HCT116 (cell line): Measurements from ENCODE around the gene CD19. TPM values are rescaled to one million over a fixed set of nuclear protein-coding genes. Genes with fewer than 3 reads are reported as not detected.

Experiments
- ATAC-seq: fragments of 200-7000 bp; cut with Tn5 transposase; 2 replicates; pipeline ENCODE4 v1.9.1; 2020; ENCODE audit warnings: mild to moderate bottlenecking, moderate library complexity
- BruUV-seq: library from RNA; stranded (reverse); fragments of 400-500 nt; replicated peaks from 2 replicates; lab custom pipeline; 2021; lab: Mats Ljungman, UMichigan
- CTCF ChIA-PET: fragments of 300-600 bp; sonication (Branson Sonifier 250); formaldehyde crosslinking; loops from one replicate; lab custom pipeline; 2021; ENCODE audit warnings: antibody characterized with exemption; lab: Charles Lee
- POLR2A ChIA-PET: fragments of 300-600, 350-600 bp; sonication (Branson Sonifier 250); formaldehyde crosslinking; loops from one replicate; lab custom pipeline; 2021; ENCODE audit warnings: antibody characterized with exemption; lab: Charles Lee
- RAD21 ChIA-PET, 2 experiments: fragments of 300-600 bp; sonication (Branson Sonifier 250); formaldehyde crosslinking; loops; one replicate each; lab custom pipeline; 2023; ENCODE audit warnings: low total read pairs in 2 of 2; ENCODE audit not compliant: uncharacterized antibody in 2 of 2, unreplicated experiment in 2 of 2, low non-redundant PET in 1 of 2; lab: Charles Lee
- DNase-seq: peaks from one replicate; pipeline ENCODE4 v3.0.0-alpha.2; 2010; ENCODE audit warnings: low read depth, low spot score
- H2AFZ ChIP-seq: fragments of 200-600 bp; shearing (Covaris generic), sonication (generic); 2 replicates; pipeline ENCODE4 v1.6.1; 2017; ENCODE audit warnings: low read depth, mixed run types, mixed read lengths, antibody characterized with exemption, low read length; ENCODE audit not compliant: poor library complexity, severe bottlenecking
- H3K27ac ChIP-seq: 2 replicates; pipeline ENCODE4 v1.5.1; 2012; ENCODE audit warnings: low read depth, low read length
- H3K27me3 ChIP-seq: fragments of 200-600 bp; sonication (generic); 2 replicates; pipeline ENCODE4 v1.6.1; 2016; ENCODE audit warnings: mixed run types, low read length, mixed read lengths; ENCODE audit not compliant: insufficient read depth
- H3K36me3 ChIP-seq, 2 experiments: fragments of 200-500 bp in 1 of 2; fragments of 200-600 bp in 1 of 2; sonication (Bioruptor generic) in 1 of 2; sonication (generic) in 1 of 2; 2 replicates each; pipeline versions ENCODE4 v1.5.1 to v1.6.1; 2014 to 2016; ENCODE audit warnings: low read length in 2 of 2, inconsistent platforms in 1 of 2, mixed read lengths in 1 of 2, mixed run types in 1 of 2; ENCODE audit not compliant: insufficient read depth in 2 of 2, control insufficient read depth in 1 of 2
- H3K4me1 ChIP-seq, 2 experiments: fragments of 200-600 bp in 1 of 2; sonication (generic) in 1 of 2; 2 replicates each; pipeline versions ENCODE4 v1.5.1 to v1.6.1; 2012 to 2017; ENCODE audit warnings: low read length in 2 of 2, inconsistent platforms in 1 of 2, mild to moderate bottlenecking in 1 of 2, mixed read lengths in 1 of 2, mixed run types in 1 of 2, moderate library complexity in 1 of 2; ENCODE audit not compliant: insufficient read depth in 2 of 2, control insufficient read depth in 1 of 2
- H3K4me2 ChIP-seq: fragments of 200-600 bp; sonication (generic); 2 replicates; pipeline ENCODE4 v1.6.1; 2017; ENCODE audit warnings: mixed run types, low read length, mixed read lengths
- H3K4me3 ChIP-seq, 2 experiments: fragments of 200-600 bp in 1 of 2; sonication (generic) in 1 of 2; replicated peaks in 1 of 2; 2 replicates each; pipeline ENCODE4 v1.5.1; 2011 to 2016; ENCODE audit warnings: low read length in 2 of 2, control low read depth in 1 of 2, low read depth in 1 of 2, mild to moderate bottlenecking in 1 of 2, mixed read lengths in 1 of 2, mixed run types in 1 of 2
- H3K79me2 ChIP-seq: fragments of 200-600 bp; sonication (generic); 2 replicates; pipeline ENCODE4 v1.6.1; 2017; ENCODE audit warnings: mild to moderate bottlenecking, mixed run types, low read length, moderate library complexity, mixed read lengths; ENCODE audit not compliant: insufficient read depth
- H3K9ac ChIP-seq: fragments of 200-600 bp; sonication (generic); 2 replicates; pipeline ENCODE4 v1.6.1; 2016; ENCODE audit warnings: low read length, mixed read lengths
- H3K9me2 ChIP-seq: fragments of 200-600 bp; sonication (generic), shearing (Covaris generic); 2 replicates; pipeline ENCODE4 v1.6.1; 2017; ENCODE audit warnings: mixed run types, mild to moderate bottlenecking, moderate library complexity; ENCODE audit not compliant: insufficient read depth
- H3K9me3 ChIP-seq, 2 experiments: fragments of 200-500 bp in 1 of 2; fragments of 200-600 bp in 1 of 2; sonication (Bioruptor generic) in 1 of 2; sonication (generic) in 1 of 2; 2 replicates each; pipeline ENCODE4 v1.6.1; 2014 to 2017; ENCODE audit warnings: low read length in 2 of 2, mixed read lengths in 2 of 2, inconsistent platforms in 1 of 2, low read depth in 1 of 2, mild to moderate bottlenecking in 1 of 2, mixed run types in 1 of 2, moderate library complexity in 1 of 2; ENCODE audit not compliant: control insufficient read depth in 1 of 2, insufficient read depth in 1 of 2
- H4K20me1 ChIP-seq: fragments of 200-600 bp; sonication (generic), shearing (Covaris generic); 2 replicates; pipeline ENCODE4 v1.6.1; 2017; ENCODE audit warnings: mixed run types, mild to moderate bottlenecking, moderate library complexity; ENCODE audit not compliant: insufficient read depth
- CBX3 ChIP-seq: IDR thresholded peaks from 2 replicates; pipeline ENCODE4 v1.6.1; 2012; ENCODE audit warnings: low read depth
- CEBPB ChIP-seq: IDR thresholded peaks from 2 replicates; pipeline ENCODE4 v1.6.1; 2012; ENCODE audit warnings: low read depth
- EZH2 ChIP-seq: fragments of 200-600 bp; sonication (generic); IDR thresholded peaks from 2 replicates; pipeline ENCODE4 v1.6.1; 2017; ENCODE audit warnings: antibody characterized with exemption, mixed run types
- FOSL1 ChIP-seq: IDR thresholded peaks from 2 replicates; pipeline ENCODE4 v1.6.1; 2012; ENCODE audit warnings: low read depth
- POLR2A ChIP-seq: IDR thresholded peaks from 2 replicates; pipeline ENCODE4 v1.7.0; 2011; ENCODE audit warnings: borderline replicate concordance; ENCODE audit not compliant: insufficient read depth, insufficient read length; ENCODE audit errors: extremely low read depth
- POLR2AphosphoS5 ChIP-seq: IDR thresholded peaks from 2 replicates; pipeline ENCODE4 v1.6.1; 2011; ENCODE audit warnings: mild to moderate bottlenecking, low read depth, low read length, moderate library complexity
- SP1 ChIP-seq: IDR thresholded peaks from 2 replicates; pipeline ENCODE4 v1.6.1; 2012; ENCODE audit warnings: low read depth
- SRF ChIP-seq: IDR thresholded peaks from 2 replicates; pipeline ENCODE4 v1.6.1; 2012; ENCODE audit warnings: low read depth
- TCF7L2 ChIP-seq: IDR thresholded peaks from 2 replicates; pipeline ENCODE4 v1.7.0; 2011; ENCODE audit warnings: borderline replicate concordance, inconsistent platforms; ENCODE audit not compliant: insufficient read depth, insufficient read length; ENCODE audit errors: extremely low read depth
- intact Hi-C: fragments of 100-400 bp; cut with micrococcal nuclease; formaldehyde crosslinking; loops from 2 replicates; pipeline ENCODE4 v1.10.0; 2022
- total RNA-seq: library from RNA; stranded (reverse); gene quantifications from one replicate; pipeline ENCODE4 v1.2.1, GENCODE V29; 2021; ENCODE audit not compliant: unreplicated experiment
- TF ChIP-seq, protein P1 (sequence below): IDR thresholded peaks from 2 replicates; pipeline ENCODE4 v1.6.1; 2012
- TF ChIP-seq, protein P2 (sequence below): IDR thresholded peaks from 2 replicates; pipeline ENCODE4 v1.6.1; 2011; ENCODE audit warnings: mild to moderate bottlenecking, low read length, moderate library complexity; ENCODE audit not compliant: insufficient replicate concordance; ENCODE audit errors: extremely low read depth
- TF ChIP-seq, protein P3 (sequence below): IDR thresholded peaks from 2 replicates; pipeline ENCODE4 v1.6.1; 2012; ENCODE audit warnings: low read depth

Gene CD19
- total RNA-seq, 1 experiment from 2014 or later = 0.27 TPM

DNA sequence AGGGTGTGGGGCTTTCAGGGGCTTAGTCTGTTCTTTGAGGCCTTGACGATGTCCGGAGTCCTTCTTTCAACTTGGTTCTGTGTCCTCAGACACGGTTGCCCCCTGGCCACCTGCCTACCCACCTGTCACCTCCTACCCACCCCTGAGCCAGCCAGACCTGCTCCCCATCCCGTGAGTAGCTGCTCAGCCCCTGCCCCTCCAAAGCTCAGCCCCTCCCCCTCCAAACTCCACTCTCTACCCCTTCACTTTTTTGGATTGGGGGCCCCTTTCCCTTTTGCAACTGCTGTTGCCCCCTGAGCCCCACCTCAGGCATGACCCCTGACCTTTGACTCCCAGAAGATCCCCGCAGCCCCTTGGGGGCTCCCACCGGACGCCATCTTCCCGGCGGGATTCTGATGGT lies 54.3 kb downstream of the CD19 start:
- DNase-seq (no peak), ATAC-seq (no peak)
- no TSS peak for BruUV-seq
- no peaks in the 10 kb centered on the region; a peak in 1 of 4 replicates for H3K9me3 ChIP-seq
- no peak overlapping the region for H3K4me2 ChIP-seq
- no peak overlapping the region for H3K9ac ChIP-seq
- H2AFZ ChIP-seq = no peak overlapping the region
- TF ChIP-seq SP1 (no peak), SRF (no peak), CEBPB (no peak), CBX3 (no peak), EZH2 (no peak), POLR2A (no peak), POLR2AphosphoS5 (no peak)
- TF ChIP-seq, protein P1, sequence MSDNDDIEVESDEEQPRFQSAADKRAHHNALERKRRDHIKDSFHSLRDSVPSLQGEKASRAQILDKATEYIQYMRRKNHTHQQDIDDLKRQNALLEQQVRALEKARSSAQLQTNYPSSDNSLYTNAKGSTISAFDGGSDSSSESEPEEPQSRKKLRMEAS = no peak
- TF ChIP-seq, protein P2, sequence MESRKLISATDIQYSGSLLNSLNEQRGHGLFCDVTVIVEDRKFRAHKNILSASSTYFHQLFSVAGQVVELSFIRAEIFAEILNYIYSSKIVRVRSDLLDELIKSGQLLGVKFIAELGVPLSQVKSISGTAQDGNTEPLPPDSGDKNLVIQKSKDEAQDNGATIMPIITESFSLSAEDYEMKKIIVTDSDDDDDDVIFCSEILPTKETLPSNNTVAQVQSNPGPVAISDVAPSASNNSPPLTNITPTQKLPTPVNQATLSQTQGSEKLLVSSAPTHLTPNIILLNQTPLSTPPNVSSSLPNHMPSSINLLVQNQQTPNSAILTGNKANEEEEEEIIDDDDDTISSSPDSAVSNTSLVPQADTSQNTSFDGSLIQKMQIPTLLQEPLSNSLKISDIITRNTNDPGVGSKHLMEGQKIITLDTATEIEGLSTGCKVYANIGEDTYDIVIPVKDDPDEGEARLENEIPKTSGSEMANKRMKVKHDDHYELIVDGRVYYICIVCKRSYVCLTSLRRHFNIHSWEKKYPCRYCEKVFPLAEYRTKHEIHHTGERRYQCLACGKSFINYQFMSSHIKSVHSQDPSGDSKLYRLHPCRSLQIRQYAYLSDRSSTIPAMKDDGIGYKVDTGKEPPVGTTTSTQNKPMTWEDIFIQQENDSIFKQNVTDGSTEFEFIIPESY = no peak
- POLR2A ChIA-PET = no interaction called here
- H3K79me2 ChIP-seq = no peaks in the 10 kb centered on the region
- H3K27ac ChIP-seq = no peak overlapping the region
- H4K20me1 ChIP-seq = no peaks in the 10 kb centered on the region
- RAD21 ChIA-PET = no interaction called here
- H3K36me3 ChIP-seq = peaks cover 0 to 13% of the 10 kb centered on the region in 2 experiments; a peak in 2 of 4 replicates
- CTCF ChIA-PET = no interaction called here
- no peak overlapping the region for H3K4me3 ChIP-seq
- H3K4me1 ChIP-seq = no peaks in the 10 kb centered on the region
- intact Hi-C loops = no loop called here
- no peaks in the 10 kb centered on the region for H3K27me3 ChIP-seq
- H3K9me2 ChIP-seq = no peaks in the 10 kb centered on the region

DNA sequence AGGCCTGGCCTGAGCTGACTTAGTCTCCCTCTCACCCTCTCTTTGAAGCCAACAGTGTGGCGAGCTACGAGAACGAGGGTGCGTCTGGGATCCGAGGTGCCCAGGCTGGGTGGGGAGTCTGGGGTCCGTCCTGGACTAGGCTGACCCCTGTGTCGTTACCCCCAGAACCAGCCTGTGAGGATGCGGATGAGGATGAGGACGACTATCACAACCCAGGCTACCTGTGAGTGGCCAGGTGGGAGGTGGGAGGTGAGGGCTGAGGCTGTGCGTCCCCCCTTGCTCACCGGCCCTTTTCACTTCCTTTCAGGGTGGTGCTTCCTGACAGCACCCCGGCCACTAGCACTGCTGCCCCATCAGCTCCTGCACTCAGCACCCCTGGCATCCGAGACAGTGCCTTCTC lies 54.7 kb downstream of the CD19 start:
- intact Hi-C loops = no loop called here
- BruUV-seq = no TSS peak
- Histone ChIP-seq H3K27ac (no peak overlapping the region), H3K4me2 (no peak overlapping the region), H3K27me3 (no peaks in the 10 kb centered on the region), H2AFZ (no peak overlapping the region), H3K9me2 (no peaks in the 10 kb centered on the region), H3K9ac (no peak overlapping the region), H4K20me1 (no peaks in the 10 kb centered on the region), H3K9me3 (no peaks in the 10 kb centered on the region; a peak in 1 of 4 replicates), H3K4me3 (no peak overlapping the region), H3K36me3 (peaks cover 0 to 9% of the 10 kb centered on the region in 2 experiments; a peak in 2 of 4 replicates), H3K4me1 (no peaks in the 10 kb centered on the region), H3K79me2 (no peaks in the 10 kb centered on the region)
- RAD21 ChIA-PET = no interaction called here
- CTCF ChIA-PET = interaction anchor here (1.0 kb wide), 1 partner anchor 13 kb away, joined by 3 read pairs; no protein-coding TSS in a partner anchor
- DNase-seq (no peak), ATAC-seq (no peak)
- POLR2A ChIA-PET = no interaction called here
- TF ChIP-seq TCF7L2 = no peak
- TF ChIP-seq, protein P2 = no peak
- no peak for TF ChIP-seq FOSL1
- TF ChIP-seq CEBPB = no peak
- TF ChIP-seq POLR2AphosphoS5 = no peak
- TF ChIP-seq, protein P3, sequence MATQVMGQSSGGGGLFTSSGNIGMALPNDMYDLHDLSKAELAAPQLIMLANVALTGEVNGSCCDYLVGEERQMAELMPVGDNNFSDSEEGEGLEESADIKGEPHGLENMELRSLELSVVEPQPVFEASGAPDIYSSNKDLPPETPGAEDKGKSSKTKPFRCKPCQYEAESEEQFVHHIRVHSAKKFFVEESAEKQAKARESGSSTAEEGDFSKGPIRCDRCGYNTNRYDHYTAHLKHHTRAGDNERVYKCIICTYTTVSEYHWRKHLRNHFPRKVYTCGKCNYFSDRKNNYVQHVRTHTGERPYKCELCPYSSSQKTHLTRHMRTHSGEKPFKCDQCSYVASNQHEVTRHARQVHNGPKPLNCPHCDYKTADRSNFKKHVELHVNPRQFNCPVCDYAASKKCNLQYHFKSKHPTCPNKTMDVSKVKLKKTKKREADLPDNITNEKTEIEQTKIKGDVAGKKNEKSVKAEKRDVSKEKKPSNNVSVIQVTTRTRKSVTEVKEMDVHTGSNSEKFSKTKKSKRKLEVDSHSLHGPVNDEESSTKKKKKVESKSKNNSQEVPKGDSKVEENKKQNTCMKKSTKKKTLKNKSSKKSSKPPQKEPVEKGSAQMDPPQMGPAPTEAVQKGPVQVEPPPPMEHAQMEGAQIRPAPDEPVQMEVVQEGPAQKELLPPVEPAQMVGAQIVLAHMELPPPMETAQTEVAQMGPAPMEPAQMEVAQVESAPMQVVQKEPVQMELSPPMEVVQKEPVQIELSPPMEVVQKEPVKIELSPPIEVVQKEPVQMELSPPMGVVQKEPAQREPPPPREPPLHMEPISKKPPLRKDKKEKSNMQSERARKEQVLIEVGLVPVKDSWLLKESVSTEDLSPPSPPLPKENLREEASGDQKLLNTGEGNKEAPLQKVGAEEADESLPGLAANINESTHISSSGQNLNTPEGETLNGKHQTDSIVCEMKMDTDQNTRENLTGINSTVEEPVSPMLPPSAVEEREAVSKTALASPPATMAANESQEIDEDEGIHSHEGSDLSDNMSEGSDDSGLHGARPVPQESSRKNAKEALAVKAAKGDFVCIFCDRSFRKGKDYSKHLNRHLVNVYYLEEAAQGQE = no peak
